ENCODE data around the gene PURB.
"Not testable (repeated sequence)": the region's sequence is repeated elsewhere in the genome, so short reads cannot be mapped to it uniquely, and the experiment has no call there.

PURB gene

GRCh38 chr7:44881610-44882009 lies 3.7 kb downstream of the PURB start:
- FAIRE-seq (no peak), DNase-seq (ENCODE audit: insufficient read length, low spot score) (no peak)
- no peak for TF ChIP-seq CTCF (IDR thresholded peaks at IDR 0.05; ENCODE audit: insufficient read depth, missing control alignments)

- FAIRE-seq, result no peak
These were observed 4.2 kb downstream of the PURB start for GRCh38 chr7:44881066-44881600.

GRCh38 chr7:44880317-44881018 lies 4.9 kb downstream of the PURB start:
- FAIRE-seq, result peak; percentile 64
- TF ChIP-seq CTCF (IDR thresholded peaks at IDR 0.05; ENCODE audit: insufficient read depth, missing control alignments), result no peak
- DNase-seq (ENCODE audit: insufficient read length, low spot score), result no peak

More at GRCh38 chr7:44881066-44881600, 4.2 kb downstream of the PURB start:
- DNase-seq (ENCODE audit: insufficient read length, low spot score), result no peak
- TF ChIP-seq CTCF (IDR thresholded peaks at IDR 0.05; ENCODE audit: insufficient read depth, missing control alignments), result no peak

- FAIRE-seq (no peak), DNase-seq (ENCODE audit: insufficient read length, low spot score) (no peak)
- TF ChIP-seq CTCF (IDR thresholded peaks at IDR 0.05; ENCODE audit: insufficient read depth, missing control alignments), result no peak
These were observed 8.9 kb downstream of the PURB start for GRCh38 chr7:44876393-44876792.

- no peak for TF ChIP-seq CTCF (IDR thresholded peaks at IDR 0.05; ENCODE audit: insufficient read depth, missing control alignments)
- no peak for DNase-seq (ENCODE audit: insufficient read length, low spot score)
- no peak for FAIRE-seq
These were observed 10.1 kb downstream of the PURB start for GRCh38 chr7:44875241-44875640.

- no peak for DNase-seq (ENCODE audit: insufficient read length, low spot score)
- TF ChIP-seq CTCF (IDR thresholded peaks at IDR 0.05; ENCODE audit: insufficient read depth, missing control alignments), result no peak
- no peak for FAIRE-seq
These were observed 12.5 kb downstream of the PURB start for GRCh38 chr7:44872787-44873186.

GRCh38 chr7:44871918-44872317 lies 13.4 kb downstream of the PURB start:
- not testable (repeated sequence) for DNase-seq (ENCODE audit: insufficient read length, low spot score); FAIRE-seq

GRCh38 chr7:44870780-44871179 lies 14.6 kb downstream of the PURB start:
- DNase-seq (ENCODE audit: insufficient read length, low spot score); FAIRE-seq: not testable (repeated sequence)

GRCh38 chr7:44870336-44870735 lies 15.0 kb downstream of the PURB start:
- FAIRE-seq; DNase-seq (ENCODE audit: insufficient read length, low spot score): not testable (repeated sequence)
